ENCODE measurements around the gene PSME3IP1. TPM values are rescaled to one million over a fixed set of nuclear protein-coding genes. Genes with fewer than 3 reads are reported as not detected.
"Not testable (repeated sequence)": the region's sequence is repeated elsewhere in the genome, so short reads cannot be mapped to it uniquely, and the experiment has no call there.

PSME3IP1 gene, protein sequence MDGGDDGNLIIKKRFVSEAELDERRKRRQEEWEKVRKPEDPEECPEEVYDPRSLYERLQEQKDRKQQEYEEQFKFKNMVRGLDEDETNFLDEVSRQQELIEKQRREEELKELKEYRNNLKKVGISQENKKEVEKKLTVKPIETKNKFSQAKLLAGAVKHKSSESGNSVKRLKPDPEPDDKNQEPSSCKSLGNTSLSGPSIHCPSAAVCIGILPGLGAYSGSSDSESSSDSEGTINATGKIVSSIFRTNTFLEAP
- 92.2 and 93.6 TPM in 2 replicates for total RNA-seq

DNA sequence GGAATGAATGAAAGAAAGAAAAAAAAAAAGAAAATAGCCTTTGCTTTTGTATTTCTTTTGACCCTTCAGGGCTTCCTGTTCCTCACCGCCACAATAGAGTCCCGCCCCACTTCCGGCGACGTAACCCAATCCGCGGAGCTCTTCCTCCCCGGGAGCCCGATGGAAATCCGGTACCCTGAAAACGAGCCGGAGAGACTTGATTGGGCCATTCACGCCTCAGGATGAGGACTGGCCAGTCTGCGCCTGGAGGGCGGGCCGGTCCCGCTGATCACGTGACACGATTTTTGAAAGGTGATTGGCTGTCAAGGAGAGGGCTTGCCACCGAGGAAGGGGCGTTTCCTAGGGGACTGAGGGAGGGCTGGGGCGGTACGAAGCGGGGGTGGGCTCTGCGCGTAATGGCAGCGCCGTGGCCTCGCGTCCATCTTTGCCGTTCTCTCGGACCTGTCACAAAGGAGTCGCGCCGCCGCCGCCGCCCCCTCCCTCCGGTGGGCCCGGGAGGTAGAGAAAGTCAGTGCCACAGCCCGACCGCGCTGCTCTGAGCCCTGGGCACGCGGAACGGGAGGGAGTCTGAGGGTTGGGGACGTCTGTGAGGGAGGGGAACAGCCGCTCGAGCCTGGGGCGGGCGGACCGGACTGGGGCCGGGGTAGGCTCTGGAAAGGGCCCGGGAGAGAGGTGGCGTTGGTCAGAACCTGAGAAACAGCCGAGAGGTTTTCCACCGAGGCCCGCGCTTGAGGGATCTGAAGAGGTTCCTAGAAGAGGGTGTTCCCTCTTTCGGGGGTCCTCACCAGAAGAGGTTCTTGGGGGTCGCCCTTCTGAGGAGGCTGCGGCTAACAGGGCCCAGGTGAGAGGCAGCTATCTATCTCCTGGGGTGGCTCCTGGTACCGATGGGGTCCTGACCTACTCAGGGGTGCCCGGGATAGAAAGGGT, at the start of gene PSME3IP1, which contains the start of gene RSPRY1:
Gene PSME3IP1, minus strand, starts transcription at position 95 of the 927 bp plus-strand sequence. CDS start 12,185 bp downstream, outside the sequence.
Gene RSPRY1, plus strand, starts transcription at position 385 of the 927 bp plus-strand sequence. CDS start 18,330 bp downstream, outside the sequence.
- peak; percentile 98 for DNase-seq (ENCODE audit: low read depth)

DNA sequence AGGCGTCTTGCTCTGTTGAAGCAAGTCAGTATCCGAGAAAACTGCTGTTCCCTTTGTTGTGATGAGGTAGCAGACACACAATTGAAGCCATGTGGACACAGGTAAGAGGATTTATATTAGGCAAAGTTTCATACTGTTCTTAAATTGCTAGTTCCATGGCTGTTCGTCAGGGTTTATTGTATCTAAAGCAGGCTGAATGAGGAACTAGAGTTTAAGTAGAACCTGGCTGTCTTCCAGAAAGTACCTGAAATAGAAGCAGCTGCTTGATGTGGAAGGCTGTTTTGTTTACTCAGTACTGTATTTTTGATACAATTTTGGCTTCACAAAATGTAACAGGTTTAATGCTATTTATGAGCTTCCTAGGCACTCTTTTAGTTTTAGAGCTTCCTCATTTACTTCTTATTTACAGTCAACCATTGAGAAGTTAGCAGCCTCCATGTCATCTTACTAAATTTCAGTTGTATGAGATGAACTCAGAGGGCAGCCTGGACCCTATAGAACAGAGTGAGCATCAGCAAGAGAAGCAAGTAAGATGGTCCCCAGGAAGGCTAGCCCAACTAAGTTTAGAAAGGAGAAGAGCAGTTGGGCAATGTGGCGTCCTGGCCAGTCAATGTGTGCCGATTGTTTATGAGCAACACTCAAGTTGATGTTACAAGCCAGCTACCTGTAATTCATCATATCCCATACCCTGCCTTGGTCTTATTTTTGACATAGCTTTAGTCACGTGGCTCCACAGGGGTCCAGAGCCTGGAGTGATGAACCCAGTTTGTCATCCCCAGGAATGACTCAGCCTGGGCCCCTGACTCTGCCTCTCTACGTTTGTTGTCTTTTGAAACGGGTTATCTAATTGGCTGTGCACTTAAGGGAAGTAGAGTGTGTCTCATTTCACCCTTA, 49.5 kb upstream of the PSME3IP1 start:
- no peak for DNase-seq (ENCODE audit: low read depth)

DNA sequence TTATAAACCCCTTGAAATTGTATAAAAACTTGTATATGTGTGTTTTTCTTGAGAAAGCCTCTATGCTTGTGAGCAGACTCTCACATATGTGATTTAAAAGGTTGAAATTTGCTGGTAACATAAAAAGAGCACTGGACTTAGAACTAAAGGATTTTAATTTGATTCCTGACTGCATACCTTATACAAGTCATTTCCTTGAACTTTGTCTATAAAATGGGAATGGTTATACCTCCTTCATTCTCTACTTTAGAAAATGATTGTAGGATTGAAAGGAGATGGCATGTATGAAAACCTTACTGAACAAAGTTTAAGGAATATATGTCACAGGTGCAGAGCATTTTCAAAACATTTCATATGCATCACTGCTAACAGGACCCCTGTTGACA, 48.9 kb upstream of the PSME3IP1 start:
- no peak for DNase-seq (ENCODE audit: low read depth)

DNA sequence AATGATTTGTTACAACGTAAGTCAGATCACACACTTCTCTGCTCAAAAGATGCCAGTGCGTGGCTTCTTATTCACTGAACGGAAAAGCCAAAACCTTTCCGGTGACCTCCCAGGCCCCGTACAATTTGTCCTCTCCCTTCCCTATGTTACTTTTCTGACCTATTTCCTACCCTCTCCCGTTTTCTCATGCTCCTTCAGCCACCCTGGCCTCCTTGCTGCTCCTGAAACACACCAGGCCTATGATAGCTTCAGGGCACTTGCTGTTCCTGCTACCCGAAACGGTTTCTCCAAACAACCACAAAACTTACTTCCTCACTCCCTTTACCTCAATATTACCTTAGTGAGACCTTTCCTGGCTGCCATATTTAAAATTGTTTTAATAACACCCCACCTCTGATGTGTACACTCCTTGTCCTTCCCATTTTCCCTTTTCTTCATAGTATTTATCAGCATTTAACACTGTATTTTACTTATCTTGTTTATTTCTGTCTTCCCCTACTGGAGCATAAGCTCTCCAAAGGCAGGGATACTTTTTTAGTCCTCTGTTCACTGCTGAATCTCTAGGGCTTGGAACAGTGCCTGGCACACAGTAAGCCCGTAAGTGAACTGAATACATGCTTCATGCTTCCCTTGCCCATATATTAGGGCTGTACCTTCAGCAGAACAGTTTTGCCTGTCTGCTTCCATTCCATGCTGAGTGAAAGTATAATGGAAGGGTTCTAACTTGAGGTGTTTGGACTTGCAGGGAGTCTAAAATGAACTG, 48.3 kb upstream of the PSME3IP1 start:
- DNase-seq (ENCODE audit: low read depth), result no peak

DNA sequence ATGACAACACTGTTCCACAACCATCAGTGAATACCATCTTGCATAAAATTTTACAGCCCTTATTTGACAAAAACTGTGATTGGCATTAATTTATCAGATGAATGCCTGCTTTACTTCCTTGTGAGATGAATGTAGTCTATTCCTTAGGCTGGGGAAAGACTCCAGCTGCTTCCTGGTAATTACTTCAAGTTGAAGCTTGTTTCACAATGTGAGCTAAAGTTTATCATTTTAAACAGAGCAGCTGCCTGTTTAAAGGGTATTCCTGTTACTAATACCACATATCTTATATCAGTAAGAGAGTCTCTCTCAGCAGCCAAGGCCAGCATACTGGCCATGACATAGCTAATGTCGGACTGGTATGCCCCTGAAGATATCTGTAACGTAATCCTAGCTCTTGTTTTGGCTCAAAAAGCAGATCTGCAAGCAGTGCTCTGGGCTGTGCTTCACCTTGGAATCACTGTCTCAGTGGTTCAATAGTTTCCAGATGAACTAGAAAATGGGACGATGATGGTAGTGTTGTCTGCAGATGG, 46.0 kb upstream of the PSME3IP1 start:
- DNase-seq (ENCODE audit: low read depth), result no peak

DNA sequence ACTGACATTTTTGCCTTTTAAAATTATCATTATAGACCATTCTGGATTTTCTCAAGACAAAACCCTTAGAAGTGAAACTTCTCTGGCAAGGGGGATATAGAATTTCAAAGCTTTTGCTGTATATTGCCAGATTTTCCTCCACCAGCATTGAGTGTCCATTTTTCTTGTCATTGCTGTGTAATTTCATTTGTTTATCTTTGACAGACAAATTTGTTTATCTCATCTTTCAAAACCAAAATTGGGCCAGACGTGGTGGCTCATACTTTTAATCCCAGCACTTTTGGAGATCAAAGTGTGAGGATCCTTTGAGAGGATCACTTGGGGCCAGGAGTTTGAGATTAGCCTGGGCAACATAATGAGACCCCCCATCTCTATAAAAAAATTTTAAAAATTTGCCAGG, 43.2 kb upstream of the PSME3IP1 start:
- DNase-seq (ENCODE audit: low read depth), result no peak

DNA sequence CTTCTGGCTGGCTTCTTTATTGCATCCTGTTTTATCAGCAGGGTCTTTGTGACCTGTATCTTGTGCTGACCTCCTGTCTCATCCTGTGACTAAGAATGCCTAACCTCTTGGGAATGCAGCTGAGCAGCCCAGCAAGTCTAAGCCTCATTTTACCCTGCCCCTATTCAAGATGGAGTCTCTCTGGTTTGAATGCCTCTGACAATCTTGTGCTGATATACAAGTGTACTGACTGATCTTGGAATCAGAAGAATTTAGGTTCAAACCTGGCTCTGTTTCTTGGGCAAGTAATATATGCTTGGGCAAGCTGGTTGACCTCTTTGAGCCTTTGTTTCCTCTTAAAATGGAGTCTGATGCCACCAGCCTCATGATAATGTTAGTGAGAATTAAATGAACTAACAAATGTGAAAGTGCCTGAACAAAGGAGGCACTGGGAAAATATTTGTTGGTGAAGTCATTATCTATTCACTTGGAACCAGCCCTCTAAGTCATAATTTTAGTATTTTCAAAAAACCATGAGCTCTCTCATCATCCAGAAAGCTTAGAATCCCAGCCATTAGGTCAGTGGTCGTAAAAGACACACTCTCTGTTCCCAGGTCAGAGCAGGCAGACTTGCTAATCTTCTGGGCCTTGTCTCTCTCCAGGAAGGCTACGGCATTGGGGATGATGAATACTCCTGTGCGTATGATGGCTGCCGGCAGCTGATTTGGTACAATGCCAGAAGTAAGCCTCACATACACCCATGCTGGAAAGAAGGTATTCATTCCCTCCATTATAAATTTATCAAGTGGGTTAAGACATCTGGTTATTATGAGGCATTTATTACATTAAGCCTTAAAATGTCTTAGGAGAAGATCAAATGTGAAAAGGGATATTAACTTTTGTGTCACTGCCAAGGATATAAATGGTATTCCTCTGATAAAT, 41.1 kb upstream of the PSME3IP1 start:
- no peak for DNase-seq (ENCODE audit: low read depth)

DNA sequence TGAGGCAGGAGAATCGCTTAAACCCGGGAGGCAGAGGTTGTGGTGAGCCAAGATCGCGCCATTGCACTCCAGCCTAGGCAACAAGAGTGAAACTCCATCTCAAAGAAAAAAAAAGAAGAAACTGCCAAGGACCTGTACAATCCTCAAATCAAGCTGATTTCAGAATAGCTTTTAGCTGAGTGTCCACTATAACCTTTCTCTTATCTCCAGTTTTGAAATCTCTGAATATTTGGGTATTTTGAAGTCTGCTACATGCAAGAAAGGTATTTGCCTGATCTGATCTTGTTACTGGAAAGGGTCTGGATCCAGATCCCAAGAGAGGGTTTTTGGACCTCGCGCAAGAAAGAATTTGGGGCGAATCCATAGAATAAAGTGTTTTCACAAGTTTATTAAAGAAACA, 40.1 kb upstream of the PSME3IP1 start:
- DNase-seq (ENCODE audit: low read depth), result no peak

DNA sequence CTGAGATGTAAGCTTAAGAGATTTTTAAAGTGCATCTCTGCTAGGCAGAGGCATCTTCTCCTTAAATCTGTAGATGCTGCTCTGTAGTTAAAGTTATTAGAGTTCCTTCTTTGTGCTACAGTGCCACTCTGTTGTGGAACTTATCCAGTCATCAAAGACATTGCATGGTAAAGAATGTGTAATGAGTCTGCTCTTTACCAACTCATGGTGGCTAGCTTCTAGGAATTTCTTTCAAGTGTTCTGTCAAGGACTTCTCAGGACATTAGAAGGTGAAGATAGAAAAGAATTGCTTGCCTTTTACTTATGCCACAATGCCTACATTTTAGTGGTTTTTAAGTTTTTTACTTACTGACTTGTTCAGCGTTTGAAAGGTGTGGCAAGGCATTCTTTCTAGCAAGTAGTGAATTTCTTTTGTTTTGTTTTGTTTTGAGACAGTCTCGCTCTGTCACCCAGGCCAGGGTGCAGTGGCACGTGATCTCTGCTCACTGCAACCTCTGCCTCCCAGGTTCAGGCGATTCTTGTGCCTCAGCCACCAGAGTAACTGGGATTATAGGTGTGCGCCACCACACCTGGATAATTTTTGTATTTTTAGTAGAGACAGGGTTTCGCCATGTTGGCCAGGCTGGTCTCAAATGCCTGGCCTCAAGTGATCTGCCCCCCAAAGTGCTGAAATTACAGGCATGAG, 39.0 kb upstream of the PSME3IP1 start:
- peak; percentile 19 for DNase-seq (ENCODE audit: low read depth)

DNA sequence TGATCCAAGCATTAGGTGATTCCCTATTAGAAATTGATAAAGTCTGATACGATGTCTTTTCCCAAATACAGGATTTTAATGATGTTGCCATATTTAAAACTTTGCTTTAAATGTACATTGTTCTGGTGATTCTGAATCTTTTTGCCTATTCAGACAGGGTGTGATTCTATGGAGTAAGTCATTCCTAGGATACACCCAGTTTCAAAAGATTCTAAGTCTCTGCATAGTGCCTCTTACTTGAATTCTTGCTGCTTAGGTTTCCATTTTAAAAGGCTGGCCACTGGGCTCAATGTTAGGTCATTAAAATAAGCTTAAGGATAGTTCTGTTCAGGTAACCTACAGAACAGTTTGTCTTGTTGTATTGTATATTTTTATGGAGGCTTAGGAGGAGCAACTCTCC, 37.2 kb upstream of the PSME3IP1 start:
- DNase-seq (ENCODE audit: low read depth), result no peak

DNA sequence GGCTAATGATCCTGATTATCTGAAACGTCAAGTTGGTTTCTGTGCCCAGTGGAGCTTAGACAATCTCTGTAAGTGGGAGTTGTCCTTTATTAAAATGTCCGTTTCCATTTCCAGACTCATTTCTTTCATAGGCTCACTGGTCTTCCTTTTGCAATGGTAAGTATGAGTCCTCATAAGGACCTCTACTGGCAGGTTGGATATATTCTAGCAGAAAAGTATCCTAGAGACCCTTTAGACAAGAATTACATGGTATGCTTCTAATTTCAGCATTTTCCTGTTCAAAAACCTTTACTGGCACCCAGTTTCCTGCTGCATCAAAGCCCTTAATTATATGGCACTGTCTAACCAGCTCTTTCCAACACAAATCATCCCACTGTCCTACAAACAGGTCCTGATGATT, 31.1 kb upstream of the PSME3IP1 start:
- no peak for DNase-seq (ENCODE audit: low read depth)

DNA sequence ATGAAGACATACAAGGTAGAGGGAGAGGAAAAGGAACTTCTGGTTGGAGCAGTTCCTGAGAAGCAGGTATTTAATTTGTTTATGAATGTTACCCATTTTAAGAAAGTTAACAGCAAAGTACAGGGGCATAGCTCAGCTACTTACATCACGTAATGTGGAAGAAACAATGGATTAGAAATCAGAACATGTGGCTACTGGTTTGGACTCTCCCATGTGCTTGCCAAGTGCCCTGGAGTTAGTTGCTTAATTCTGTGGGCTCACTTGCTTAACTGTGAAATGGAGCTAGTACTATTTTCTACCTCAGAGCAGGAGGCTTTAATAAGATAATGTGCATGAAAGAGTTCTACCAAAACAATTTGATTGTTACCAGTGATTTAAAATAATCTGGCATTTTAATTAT, 27.6 kb upstream of the PSME3IP1 start:
- no peak for DNase-seq (ENCODE audit: low read depth)

DNA sequence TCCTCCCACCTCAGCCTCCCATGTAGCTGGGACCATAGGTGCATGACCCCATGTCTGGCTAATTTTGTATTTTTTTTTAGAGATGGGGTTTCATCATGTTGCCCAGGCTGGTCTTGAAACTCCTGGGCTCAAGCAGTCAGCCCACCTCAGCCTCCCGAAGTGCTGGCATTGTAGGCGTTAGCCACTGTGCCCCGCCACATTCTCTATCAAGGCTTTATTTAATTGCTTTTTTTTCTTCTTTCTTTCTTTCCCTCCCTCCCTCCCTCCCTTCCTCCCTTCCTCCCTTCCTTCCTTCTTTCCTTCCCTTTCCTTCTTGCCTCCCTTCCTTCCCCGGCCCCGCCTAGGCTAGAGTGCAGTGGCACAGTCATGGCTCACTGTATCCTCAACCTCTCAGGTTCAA, 23.9 kb upstream of the PSME3IP1 start:
- DNase-seq (ENCODE audit: low read depth), result no peak

DNA sequence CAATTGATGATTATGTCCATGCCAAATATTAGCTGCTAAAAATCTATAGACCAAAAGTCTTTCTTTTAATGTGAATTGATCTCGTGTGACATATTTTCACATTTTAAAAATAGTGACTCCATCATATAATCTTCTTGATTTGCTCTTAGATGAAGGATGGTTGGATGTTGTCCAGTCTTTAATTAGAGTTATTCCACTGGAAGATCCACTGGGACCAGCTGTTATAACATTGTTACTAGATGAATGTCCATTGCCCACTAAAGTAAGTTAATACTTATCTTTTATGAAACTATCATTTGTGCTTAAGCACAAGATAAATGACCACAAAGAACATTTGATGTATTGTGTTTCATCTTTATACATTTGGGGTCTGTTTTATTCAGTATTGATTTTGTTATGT, 23.1 kb upstream of the PSME3IP1 start:
- no peak for DNase-seq (ENCODE audit: low read depth)

DNA sequence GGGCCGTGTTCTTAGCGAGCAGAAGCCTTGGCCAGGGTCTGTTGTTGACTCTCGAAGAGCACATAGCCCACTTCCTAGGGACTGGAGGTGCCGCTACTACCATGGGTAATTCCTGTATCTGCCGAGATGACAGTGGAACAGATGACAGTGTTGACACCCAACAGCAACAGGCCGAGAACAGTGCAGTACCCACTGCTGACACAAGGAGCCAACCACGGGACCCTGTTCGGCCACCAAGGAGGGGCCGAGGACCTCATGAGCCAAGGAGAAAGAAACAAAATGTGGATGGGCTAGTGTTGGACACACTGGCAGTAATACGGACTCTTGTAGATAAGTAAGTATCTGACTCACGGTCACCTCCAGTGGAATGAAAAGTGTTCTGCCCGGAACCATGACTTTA, 18.8 kb upstream of the PSME3IP1 start:
- DNase-seq (ENCODE audit: low read depth), result no peak

DNA sequence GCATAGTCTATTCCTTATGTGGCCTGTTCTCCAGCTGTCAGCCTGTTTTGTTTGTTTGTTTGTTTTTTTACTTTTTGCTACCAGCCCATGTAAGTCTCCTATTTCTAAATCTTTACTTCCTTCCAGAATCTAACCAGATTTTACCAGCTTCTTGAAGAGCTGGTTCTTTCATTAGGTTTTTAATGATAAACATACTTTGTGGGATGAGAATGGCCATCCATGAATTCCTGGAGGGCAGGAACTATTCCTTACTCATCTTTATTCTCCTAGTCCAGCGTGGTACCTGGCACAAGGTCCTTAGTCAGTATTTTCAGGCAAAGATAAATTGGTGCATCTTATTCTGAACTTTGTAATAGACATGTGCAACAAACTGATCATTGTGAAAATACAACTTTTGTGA, 17.6 kb upstream of the PSME3IP1 start:
- DNase-seq (ENCODE audit: low read depth), result no peak

DNA sequence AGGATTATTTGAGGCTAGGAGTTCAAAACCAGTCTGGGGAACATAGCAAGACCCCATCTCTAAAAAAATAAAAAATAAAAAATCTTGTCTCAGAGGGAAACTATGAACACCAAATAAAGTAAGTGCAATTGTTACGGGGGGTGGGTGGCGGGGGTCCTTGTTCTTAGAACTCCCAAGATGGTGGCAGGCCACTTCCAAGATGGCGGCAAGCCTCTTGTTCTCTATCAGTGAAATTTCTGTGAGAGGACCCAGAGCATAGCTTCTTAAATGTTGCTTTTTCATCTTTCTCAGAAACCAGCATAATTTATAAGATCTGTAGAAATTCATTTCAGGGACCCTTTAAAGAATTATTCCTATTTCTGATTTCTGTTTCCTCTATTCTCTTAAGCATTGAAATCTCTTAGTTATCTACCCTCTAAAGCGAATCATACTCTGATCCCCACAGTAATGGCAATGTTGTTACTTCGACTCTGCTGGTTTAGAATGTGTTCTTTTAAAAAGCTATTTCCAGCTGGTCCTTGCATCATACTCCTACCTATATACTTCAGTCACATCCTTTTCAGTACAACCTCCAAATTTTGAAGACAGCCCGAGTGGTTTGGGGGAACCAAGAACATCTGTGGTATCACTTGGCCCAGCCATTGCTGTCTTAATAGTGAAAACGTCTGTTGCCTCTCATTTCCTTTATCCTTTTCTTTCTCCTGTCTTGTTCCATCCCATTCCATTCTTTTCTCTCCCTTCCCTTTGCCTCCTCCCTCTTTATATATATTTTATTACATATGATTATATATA, 16.5 kb upstream of the PSME3IP1 start:
- no peak for DNase-seq (ENCODE audit: low read depth)

DNA sequence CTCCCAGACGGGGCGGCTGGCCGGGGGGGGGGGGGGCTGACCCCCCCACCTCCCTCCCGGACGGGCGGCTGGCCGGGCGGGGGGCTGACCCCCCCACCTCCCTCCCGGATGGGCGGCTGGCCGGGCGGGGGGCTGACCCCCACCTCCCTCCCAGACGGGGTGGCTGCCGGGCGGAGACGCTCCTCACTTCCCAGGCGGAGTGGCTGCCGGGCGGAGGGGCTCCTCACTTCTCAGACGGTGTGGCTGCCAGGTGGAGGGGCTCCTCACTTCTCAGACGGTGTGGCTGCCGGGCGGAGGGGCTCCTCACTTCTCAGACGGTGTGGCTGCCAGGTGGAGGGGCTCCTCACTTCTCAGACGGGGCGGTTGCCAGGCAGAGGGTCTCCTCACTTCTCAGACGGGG, 15.1 kb upstream of the PSME3IP1 start:
- DNase-seq (ENCODE audit: low read depth), result not testable (repeated sequence)

Measured in renal cortical epithelial cell (primary cell).